Activated T-helper 1 cell treated with anti-CD3 and anti-CD28 coated beads, Interleukin-12 subunit alpha, Interleukin-12 subunit beta, Interleukin-2, Interleukin-4 antibody, amounts not matched to agents 30 ng/mL and 10 ng/mL and 1 ng/mL, durations not matched to agents 14 hours and 24 hours and 36 hours (primary cell): ENCODE measurements around the gene KRT6B. TPM values are rescaled to one million over a fixed set of nuclear protein-coding genes. Genes with fewer than 3 reads are reported as not detected.
"Not testable (repeated sequence)": the region's sequence is repeated elsewhere in the genome, so short reads cannot be mapped to it uniquely, and the experiment has no call there.

Experiments
- DNase-seq: peaks from one replicate; pipeline ENCODE4 v3.0.0; 2021; ENCODE audit warnings: low spot score
- H3K27ac Mint-ChIP-seq: one replicate; pipeline ENCODE4 v1.8.0; 2021; ENCODE audit warnings: mild to moderate bottlenecking, mixed read lengths
- H3K27me3 Mint-ChIP-seq: one replicate; pipeline ENCODE4 v1.8.0; 2022; ENCODE audit warnings: mild to moderate bottlenecking, moderate library complexity, mixed read lengths; ENCODE audit not compliant: insufficient read depth
- H3K36me3 Mint-ChIP-seq: one replicate; pipeline ENCODE4 v1.8.0; 2021; ENCODE audit warnings: low read depth, mixed read lengths
- H3K4me1 Mint-ChIP-seq: one replicate; pipeline ENCODE4 v1.8.0; 2021; ENCODE audit warnings: low read depth, mixed read lengths
- H3K4me3 Mint-ChIP-seq: one replicate; pipeline ENCODE4 v1.8.0; 2021; ENCODE audit warnings: mild to moderate bottlenecking, moderate library complexity, mixed read lengths
- H3K9me3 Mint-ChIP-seq: one replicate; pipeline ENCODE4 v1.8.0; 2021; ENCODE audit warnings: mixed read lengths
- intact Hi-C: fragments of 100-400 bp; cut with micrococcal nuclease; formaldehyde crosslinking; loops from one replicate; pipeline ENCODE4 v1.15.1; 2024
- total RNA-seq: library from RNA; stranded (reverse); gene quantifications from 2 replicates; pipeline ENCODE4 v1.2.3, GENCODE V29; 2022

Gene KRT6B
- total RNA-seq, result not detected in 2 replicates

DNA sequence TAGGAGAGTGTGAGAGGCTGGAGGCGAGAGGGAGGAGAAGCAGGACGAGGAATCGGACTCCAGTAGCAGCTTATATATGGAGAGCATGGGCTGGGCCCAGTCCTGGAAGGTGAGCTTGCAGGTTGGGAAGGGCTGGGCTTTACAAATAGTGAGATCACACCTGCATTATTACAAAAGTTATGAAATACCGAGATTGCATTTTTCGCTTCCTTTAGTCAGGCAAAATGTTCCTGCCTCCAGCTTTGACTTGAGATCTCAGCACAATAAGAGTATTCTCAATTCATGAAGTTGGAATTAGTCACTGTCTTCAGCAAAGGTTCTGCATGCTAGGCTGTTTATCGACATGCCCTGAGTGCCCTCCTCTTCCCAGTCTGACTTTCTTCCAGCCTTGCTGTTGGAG, at the start of gene KRT6B:
KRT6B (minus strand) TSS at position 46 of the 400 bp plus-strand sequence. CDS start 68 bp downstream, outside the sequence.
- DNase-seq, result no peak
- H3K4me3 Mint-ChIP-seq, result no peak within 1 kb of the TSS
- peaks cover 17% of the 10 kb centered on the region for H3K4me1 Mint-ChIP-seq
- H3K27ac Mint-ChIP-seq, result no peak within 1 kb of the TSS
- no peaks in the 10 kb centered on the region for H3K36me3 Mint-ChIP-seq
- H3K9me3 Mint-ChIP-seq, result no peaks in the 10 kb centered on the region
- H3K27me3 Mint-ChIP-seq, result peaks cover 14% of the 10 kb centered on the region
- intact Hi-C loops, result no loop called here

DNA sequence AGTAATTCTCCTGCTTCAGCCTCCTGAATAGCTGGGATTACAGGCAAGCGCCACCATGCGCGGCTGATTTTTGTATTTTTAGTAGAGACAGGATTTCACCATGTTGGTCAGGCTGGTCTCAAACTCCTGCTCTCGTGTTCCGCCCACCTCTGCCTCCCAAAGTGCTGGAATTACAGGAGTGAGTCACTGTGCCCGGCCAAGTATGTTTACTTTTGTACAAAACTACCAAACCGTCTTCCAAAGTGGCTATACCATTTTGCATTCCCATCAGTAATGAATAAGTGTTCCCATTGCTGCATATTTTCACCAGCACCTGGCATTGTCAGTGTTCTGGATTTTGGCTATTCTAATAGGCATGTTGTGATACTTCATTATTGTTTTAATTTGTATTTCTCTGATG, 49.5 kb upstream of the KRT6B start:
- no peak for DNase-seq
- H3K27me3 Mint-ChIP-seq, result peaks cover 16% of the 10 kb centered on the region
- H3K4me3 Mint-ChIP-seq, result no peak overlapping the region
- no peak overlapping the region for H3K27ac Mint-ChIP-seq
- intact Hi-C loops, result no loop called here
- H3K9me3 Mint-ChIP-seq, result no peaks in the 10 kb centered on the region
- H3K36me3 Mint-ChIP-seq, result no peaks in the 10 kb centered on the region
- H3K4me1 Mint-ChIP-seq, result no peaks in the 10 kb centered on the region

DNA sequence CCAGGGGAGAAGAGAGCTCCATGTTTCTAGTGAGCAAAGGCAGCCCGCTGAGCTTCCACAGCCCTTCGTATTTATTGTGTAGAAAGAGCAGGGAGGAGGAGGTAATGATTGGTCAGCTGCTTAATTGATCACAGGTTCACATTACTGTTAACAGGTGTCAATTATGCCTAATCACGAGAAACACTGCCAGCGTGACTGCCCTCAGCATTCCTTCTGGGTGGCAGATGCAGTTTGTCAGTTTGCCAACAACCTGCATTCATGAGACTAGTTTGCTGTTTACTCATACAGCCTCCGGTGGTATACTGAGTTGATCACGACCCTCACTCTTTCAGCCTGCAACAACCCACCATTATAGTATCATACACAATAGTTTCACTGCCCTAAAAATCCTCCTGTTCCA, 48.6 kb upstream of the KRT6B start:
- intact Hi-C loops, H3K4me3 Mint-ChIP-seq, H3K9me3 Mint-ChIP-seq, H3K4me1 Mint-ChIP-seq, H3K36me3 Mint-ChIP-seq, DNase-seq, H3K27ac Mint-ChIP-seq: not testable (repeated sequence)
- H3K27me3 Mint-ChIP-seq, result peaks cover 16% of the 10 kb centered on the region

DNA sequence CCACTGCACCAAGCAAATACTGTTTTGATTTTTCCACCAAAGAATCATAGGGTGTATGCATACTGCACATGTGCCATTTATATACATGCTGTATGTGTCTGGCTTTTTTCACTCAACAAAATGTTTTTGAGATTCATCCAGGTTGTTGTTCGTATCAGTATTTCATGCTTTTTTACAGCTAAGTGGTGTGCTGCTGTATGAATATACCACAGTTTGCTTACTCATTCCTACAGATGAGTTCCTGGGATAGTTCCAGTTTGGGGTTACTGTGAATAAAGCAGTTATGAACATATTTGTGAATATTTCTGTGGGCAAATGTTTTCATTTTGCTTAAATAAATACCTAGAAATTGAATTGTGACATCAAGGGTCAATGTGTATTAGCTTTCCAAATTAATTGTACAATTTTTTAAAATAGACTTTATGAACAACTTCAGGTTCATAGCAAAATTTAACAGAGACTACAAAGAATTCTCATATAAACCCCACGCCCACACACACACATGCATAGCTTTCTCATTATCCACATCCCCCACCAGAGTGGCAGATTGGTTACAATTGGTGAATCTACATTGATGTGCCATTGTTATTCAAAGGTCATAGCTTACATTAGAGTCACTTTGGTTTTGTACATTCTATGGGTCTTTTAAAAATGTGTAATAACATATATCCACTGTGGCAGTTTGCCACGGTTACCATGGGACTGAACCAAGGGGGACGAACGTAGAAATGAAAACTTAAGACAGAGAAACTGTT, 48.0 kb upstream of the KRT6B start:
- intact Hi-C loops, result no loop called here
- H3K9me3 Mint-ChIP-seq, result no peaks in the 10 kb centered on the region
- no peak overlapping the region for H3K27ac Mint-ChIP-seq
- H3K4me3 Mint-ChIP-seq, result no peak overlapping the region
- no peaks in the 10 kb centered on the region for H3K4me1 Mint-ChIP-seq
- peaks cover 12% of the 10 kb centered on the region for H3K27me3 Mint-ChIP-seq
- no peak for DNase-seq
- H3K36me3 Mint-ChIP-seq, result no peaks in the 10 kb centered on the region

DNA sequence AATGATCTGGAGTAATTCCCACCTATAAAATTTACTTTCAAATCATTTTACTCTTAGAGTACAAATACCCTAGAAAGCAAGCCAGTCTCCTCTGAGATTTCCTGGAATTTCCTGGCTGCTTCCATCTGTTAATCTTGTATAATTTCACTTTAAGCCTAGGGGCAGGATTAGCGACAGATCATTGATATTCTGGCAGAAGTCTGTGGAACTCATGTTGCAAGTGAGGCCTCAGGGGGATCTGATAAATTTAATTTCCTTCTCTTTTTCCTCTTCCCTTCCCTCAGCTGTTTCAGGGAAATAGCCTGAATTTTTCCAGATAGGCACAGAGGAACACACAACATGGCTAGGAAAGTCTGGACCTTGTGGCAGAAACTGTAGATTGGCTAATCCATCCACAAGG, 47.0 kb upstream of the KRT6B start:
- Mint-ChIP-seq H3K4me1 (no peaks in the 10 kb centered on the region), H3K27ac (no peak overlapping the region), H3K27me3 (peaks cover 12% of the 10 kb centered on the region), H3K36me3 (no peaks in the 10 kb centered on the region), H3K9me3 (no peaks in the 10 kb centered on the region), H3K4me3 (no peak overlapping the region)
- intact Hi-C loops, result no loop called here
- no peak for DNase-seq

DNA sequence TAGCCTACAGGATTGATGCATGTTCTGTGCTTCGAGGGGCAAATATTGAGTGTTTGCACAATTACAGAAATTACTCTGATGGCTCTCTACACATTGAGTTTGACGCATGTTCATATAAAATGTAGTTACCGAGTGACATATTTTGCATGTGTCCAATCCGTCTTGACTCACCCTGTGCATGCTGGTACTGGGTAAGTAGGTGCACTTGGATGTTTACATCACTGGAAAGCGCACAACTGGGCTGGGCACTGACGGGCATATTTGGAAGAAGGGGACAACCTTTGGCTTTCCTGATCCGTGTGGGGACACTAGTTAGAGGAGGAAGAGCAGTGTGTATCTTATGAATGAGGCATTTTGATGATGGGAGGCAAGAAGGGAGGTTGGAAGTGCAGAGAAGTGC, 46.0 kb upstream of the KRT6B start:
- intact Hi-C loops, result no loop called here
- H3K9me3 Mint-ChIP-seq, result no peaks in the 10 kb centered on the region
- no peak for DNase-seq

DNA sequence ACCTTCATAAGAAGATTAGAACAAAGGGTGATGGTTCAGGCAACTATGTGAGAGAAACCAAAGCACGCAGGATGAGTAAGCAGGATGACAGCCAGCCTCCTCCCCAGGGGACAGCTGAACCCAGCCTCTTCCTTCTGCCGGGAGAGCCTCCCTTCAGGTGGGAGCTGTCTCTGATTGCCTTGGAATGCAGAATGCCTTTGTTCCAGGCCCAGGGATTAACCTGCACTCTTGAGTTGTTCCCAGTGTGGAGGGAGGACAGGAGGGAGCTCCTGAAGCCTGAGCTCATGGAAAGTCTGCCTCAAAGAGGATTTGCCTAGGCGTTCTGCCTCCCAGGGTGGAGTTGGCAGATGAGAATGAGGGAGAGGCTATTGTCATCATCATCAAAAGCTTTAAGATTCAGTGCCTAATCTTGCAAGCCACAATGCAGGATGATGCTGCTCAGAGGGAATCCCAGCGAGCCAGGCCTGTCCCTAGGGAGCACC, 44.7 kb upstream of the KRT6B start:
- H3K4me3 Mint-ChIP-seq, result no peak overlapping the region
- H3K36me3 Mint-ChIP-seq, result no peaks in the 10 kb centered on the region
- peaks cover 5% of the 10 kb centered on the region for H3K27me3 Mint-ChIP-seq
- intact Hi-C loops, result no loop called here
- DNase-seq, result no peak
- no peaks in the 10 kb centered on the region for H3K9me3 Mint-ChIP-seq
- H3K4me1 Mint-ChIP-seq, result no peaks in the 10 kb centered on the region
- no peak overlapping the region for H3K27ac Mint-ChIP-seq

More for the DNA sequence above, 46.0 kb upstream of the KRT6B start:
- H3K4me3 Mint-ChIP-seq, result no peak overlapping the region
- no peak overlapping the region for H3K27ac Mint-ChIP-seq
- H3K27me3 Mint-ChIP-seq, result peaks cover 6% of the 10 kb centered on the region
- H3K36me3 Mint-ChIP-seq, result no peaks in the 10 kb centered on the region
- H3K4me1 Mint-ChIP-seq, result no peaks in the 10 kb centered on the region

DNA sequence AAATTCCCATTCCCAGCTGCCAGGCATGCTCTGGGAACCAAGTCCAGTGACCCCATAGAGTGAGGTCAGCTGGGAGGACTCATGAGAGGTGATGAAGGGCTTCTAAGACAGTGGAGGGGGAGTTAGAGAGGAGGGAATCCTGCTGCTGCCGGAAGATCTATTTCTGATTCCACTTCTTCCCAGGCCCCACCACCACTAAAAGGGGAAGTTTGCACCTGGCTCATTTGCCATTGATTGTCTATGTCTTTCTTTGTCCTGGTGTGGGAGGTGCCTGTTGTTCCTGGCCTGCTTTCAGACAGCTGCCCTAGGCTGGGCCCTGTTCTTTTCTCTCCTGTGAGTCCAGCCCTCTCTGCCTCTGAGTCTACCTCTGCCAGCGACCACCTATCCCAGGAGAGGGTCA, 44.1 kb upstream of the KRT6B start:
- Mint-ChIP-seq H3K27me3 (peaks cover 7% of the 10 kb centered on the region), H3K4me3 (no peak overlapping the region), H3K4me1 (no peaks in the 10 kb centered on the region), H3K36me3 (no peaks in the 10 kb centered on the region), H3K9me3 (no peaks in the 10 kb centered on the region), H3K27ac (no peak overlapping the region)
- intact Hi-C loops, result no loop called here
- no peak for DNase-seq

DNA sequence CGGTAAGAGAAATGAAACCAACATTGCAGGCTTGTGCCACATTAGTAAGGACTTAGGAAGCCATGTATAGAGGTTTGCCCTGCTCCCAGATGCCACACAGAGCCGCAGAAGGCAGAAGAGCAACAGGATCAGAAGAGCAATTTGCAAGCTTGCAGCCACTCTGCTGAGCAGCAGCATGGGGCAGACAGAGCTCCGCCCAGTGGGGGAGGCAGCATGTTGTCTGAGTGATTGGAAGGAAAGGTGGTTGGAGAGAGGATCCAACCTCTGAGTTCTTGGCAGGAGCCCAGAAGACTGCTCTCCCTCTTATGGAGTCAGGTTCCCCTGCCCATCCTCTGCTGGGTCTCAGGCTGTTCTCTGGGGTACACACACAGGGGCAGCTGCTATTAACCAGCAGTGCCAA, 43.4 kb upstream of the KRT6B start:
- H3K9me3 Mint-ChIP-seq, result no peaks in the 10 kb centered on the region
- H3K36me3 Mint-ChIP-seq, result no peaks in the 10 kb centered on the region
- no peak overlapping the region for H3K27ac Mint-ChIP-seq
- no peak overlapping the region for H3K4me3 Mint-ChIP-seq
- intact Hi-C loops, result no loop called here
- DNase-seq, result no peak
- H3K27me3 Mint-ChIP-seq, result peaks cover 8% of the 10 kb centered on the region
- H3K4me1 Mint-ChIP-seq, result no peaks in the 10 kb centered on the region

DNA sequence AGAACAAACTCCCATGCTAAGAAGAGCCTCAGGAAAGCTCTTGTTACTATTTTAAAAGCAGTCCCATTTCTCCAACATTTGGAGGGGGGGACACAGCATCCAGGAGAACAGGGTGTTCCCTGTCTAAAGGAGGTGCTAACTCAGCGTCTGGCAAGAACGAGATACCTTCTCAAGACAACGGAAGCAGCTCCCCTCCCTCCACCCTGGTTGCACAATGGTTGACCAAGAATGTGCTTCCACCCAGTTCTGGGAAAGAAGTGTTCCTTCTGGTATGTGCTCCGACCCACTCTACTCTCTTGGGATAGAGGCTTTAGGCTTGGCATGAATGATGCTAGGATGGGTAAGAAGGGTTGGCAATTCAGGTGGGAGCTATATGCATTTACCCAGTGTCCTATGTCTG, 42.6 kb upstream of the KRT6B start:
- Mint-ChIP-seq H3K4me3 (no peak overlapping the region), H3K27ac (no peak overlapping the region)

DNA sequence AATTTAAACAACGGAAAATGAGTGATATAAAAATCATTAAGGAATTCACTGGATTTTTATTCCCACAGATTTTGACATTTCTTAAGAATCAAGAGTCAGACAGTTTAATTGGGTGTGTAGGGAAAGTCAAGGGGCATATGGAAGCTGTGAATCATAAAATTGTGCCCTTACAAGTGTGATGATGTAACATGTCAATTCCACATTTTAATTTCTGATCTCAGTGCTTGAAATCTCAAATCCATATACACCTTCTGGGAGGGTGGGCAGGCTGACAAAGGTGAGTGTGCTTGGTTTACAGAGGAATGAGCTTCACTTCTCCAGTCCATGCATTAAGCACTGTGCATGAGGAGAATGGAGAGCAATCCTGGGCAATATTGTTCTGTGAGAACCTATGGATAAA, 42.2 kb upstream of the KRT6B start:
- no peak overlapping the region for H3K27ac Mint-ChIP-seq
- H3K4me3 Mint-ChIP-seq, result no peak overlapping the region
- H3K36me3 Mint-ChIP-seq, result no peaks in the 10 kb centered on the region
- H3K4me1 Mint-ChIP-seq, result no peaks in the 10 kb centered on the region
- peaks cover 8% of the 10 kb centered on the region for H3K27me3 Mint-ChIP-seq
- no peak for DNase-seq
- no peaks in the 10 kb centered on the region for H3K9me3 Mint-ChIP-seq
- intact Hi-C loops, result no loop called here

More for the DNA sequence above, 42.6 kb upstream of the KRT6B start:
- no peaks in the 10 kb centered on the region for H3K4me1 Mint-ChIP-seq
- DNase-seq, result no peak
- H3K27me3 Mint-ChIP-seq, result peaks cover 8% of the 10 kb centered on the region
- H3K36me3 Mint-ChIP-seq, result no peaks in the 10 kb centered on the region
- no peaks in the 10 kb centered on the region for H3K9me3 Mint-ChIP-seq
- intact Hi-C loops, result no loop called here

DNA sequence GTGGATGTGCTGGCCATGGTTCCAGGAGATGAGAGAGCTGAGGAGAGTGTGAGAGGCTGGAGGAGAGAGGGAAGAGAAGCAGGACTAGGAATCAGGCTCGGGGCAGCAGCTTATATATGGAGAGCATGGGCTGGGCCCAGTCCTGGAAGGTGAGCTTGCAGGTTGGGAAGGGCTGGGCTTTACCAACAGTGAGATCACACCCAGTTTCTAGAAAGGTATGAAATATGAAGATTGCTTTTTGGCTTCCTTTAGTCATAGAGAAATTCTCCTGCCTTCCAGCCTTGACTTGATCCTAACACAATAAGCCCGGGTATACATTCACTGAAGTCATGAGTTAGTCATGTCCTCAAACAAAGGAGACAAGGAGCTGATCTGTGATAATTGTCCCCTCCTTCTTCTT, 41.2 kb upstream of the KRT6B start, which contains the start of gene KRT6A:
KRT6A (minus strand) TSS at position 86 of the 400 bp plus-strand sequence; CDS start at position 17, 69 bp downstream.
- intact Hi-C loops, result no loop called here
- H3K9me3 Mint-ChIP-seq, result no peaks in the 10 kb centered on the region
- H3K27ac Mint-ChIP-seq, result no peak within 1 kb of the TSS
- no peaks in the 10 kb centered on the region for H3K36me3 Mint-ChIP-seq
- H3K27me3 Mint-ChIP-seq, result peaks cover 8% of the 10 kb centered on the region
- DNase-seq, result no peak
- no peaks in the 10 kb centered on the region for H3K4me1 Mint-ChIP-seq
- H3K4me3 Mint-ChIP-seq, result no peak within 1 kb of the TSS

DNA sequence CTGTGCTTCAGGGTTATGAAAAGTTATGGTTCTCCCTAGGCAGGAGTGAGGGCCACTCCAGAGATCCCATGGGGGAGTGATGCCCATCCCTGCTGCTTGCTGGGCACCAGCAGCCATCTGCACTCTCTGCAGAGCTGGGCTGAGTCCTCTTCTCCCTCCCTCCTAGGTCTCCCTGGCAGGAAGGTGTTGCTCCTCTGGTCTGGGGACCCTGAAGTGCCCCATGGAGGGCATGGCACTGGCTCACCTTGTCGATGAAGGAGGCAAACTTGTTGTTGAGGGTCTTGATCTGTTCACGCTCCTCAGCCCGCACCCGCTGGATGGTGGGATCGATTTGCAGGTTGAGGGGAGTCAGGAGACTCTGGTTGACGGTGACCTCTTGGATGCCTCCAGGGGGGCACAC, 40.5 kb upstream of the KRT6B start:
- DNase-seq, intact Hi-C loops, H3K36me3 Mint-ChIP-seq, H3K27ac Mint-ChIP-seq, H3K4me1 Mint-ChIP-seq, H3K4me3 Mint-ChIP-seq, H3K9me3 Mint-ChIP-seq, H3K27me3 Mint-ChIP-seq: not testable (repeated sequence)

DNA sequence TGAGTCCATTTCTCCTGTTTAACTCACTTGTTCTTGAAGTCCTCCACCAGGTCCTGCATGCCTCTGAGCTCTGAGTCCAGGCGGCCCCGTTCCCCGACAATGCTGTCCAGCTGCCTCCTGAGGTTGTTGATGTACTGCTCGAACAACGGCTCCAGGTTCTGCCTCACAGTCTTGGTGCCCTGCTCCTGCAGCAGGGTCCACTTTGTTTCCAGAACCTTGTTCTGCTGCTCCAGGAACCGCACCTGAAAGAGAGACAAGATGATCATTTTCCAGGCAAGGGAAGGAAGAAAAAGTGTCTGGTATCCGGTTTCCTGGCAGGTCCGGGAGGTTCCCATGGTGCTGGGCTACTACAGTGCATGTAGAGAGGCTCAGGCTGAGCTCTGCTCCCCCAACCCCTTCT, 39.5 kb upstream of the KRT6B start:
- DNase-seq, H3K9me3 Mint-ChIP-seq, intact Hi-C loops, H3K4me3 Mint-ChIP-seq, H3K36me3 Mint-ChIP-seq, H3K27ac Mint-ChIP-seq, H3K4me1 Mint-ChIP-seq: not testable (repeated sequence)
- peaks cover 10% of the 10 kb centered on the region for H3K27me3 Mint-ChIP-seq
